Ovary (tissue), 9 donors: Measurements from ENCODE around the gene DBNDD2. TPM values are rescaled to one million over a fixed set of nuclear protein-coding genes. Genes with fewer than 3 reads are reported as not detected.
A peak's percentile ranks its signal among the peaks of the same experiment; 100 is the strongest.

Source experiments
- DNase-seq, 5 donors: peaks; one replicate each; pipeline ENCODE4 v3.0.0-alpha.2; 2019 to 2020
- H3K27ac ChIP-seq, 2 donors: fragments of 200-600 bp; one replicate each; pipeline versions ENCODE4 v1.5.1 to v1.8.0; 2019 to 2022
- H3K27me3 ChIP-seq: fragments of 200-600 bp; one replicate; pipeline ENCODE4 v1.8.0; 2022
- H3K36me3 ChIP-seq: fragments of 200-600 bp; sonication (generic); one replicate; pipeline ENCODE4 v1.5.1; 2019
- H3K4me1 ChIP-seq: one replicate; pipeline ENCODE4 v1.8.1; 2013; ENCODE audit warnings: mild to moderate bottlenecking, moderate library complexity; ENCODE audit not compliant: insufficient read depth
- H3K4me3 ChIP-seq: fragments of 200-600 bp; sonication (generic); one replicate; pipeline ENCODE4 v1.5.1; 2017
- H3K9me3 ChIP-seq, 2 donors: fragments of 200-600 bp in 1 of 2; sonication (generic) in 1 of 2; one replicate each; pipeline versions ENCODE4 v1.5.1 to v1.8.1; 2013 to 2019; ENCODE audit warnings: mild to moderate bottlenecking in 1 of 2, moderate library complexity in 1 of 2
- EP300 ChIP-seq: sonication (generic); formaldehyde crosslinking; IDR thresholded peaks from one replicate; pipeline ENCODE4 v1.6.1; 2017; ENCODE audit warnings: antibody characterized with exemption
- POLR2A ChIP-seq: fragments of 450-650 bp; IDR thresholded peaks from one replicate; pipeline ENCODE4 v1.6.1; 2017; ENCODE audit warnings: antibody characterized with exemption, mild to moderate bottlenecking, moderate library complexity
- WGBS, 3 donors: extraction: QIAGEN DNeasy Blood & Tissue Kit in 1 of 3; methylation state at CpG; one replicate each; pipeline versions ENCODE4 v1.1.5 to v1.1.7; 2013 to 2017; 5-methylcytosine and 5-hydroxymethylcytosine counted together
- intact Hi-C, 4 donors: fragments of 100-400 bp; cut with DNase I; formaldehyde crosslinking; loops; one replicate each; pipeline versions ENCODE4 v1.11.0 to v1.15.1; 2022 to 2023
- polyA plus RNA-seq, 2 donors: library from polyadenylated mRNA; stranded (reverse); fragments of 200-250 nt in 1 of 2; fragments of 350-450 nt in 1 of 2; fragmentation: Illumina TruSeq in 1 of 2; extraction: RNeasy Lipid Tissue Mini Kit (QIAGEN cat#74804) in 1 of 2; gene quantifications; one replicate each; pipeline ENCODE4 v1.2.3, GENCODE V29; 2013 to 2014
- total RNA-seq, 7 donors: library from RNA; depleted of rRNA in 2 of 7; stranded (reverse); fragments of >200 nt in 2 of 7; fragmentation: NEBNext Ultra II Directional in 3 of 7; extraction: Animal tissue kit (Norgen Biotek cat#: 25700) in 3 of 7; gene quantifications; one replicate each; pipeline versions ENCODE4 v1.1.0 to v1.2.4, GENCODE V29; 2016 to 2023
- TF ChIP-seq, protein P1 (sequence below), 3 donors: fragments of 450-650 bp in 2 of 3; fragments of 200-600 bp in 1 of 3; IDR thresholded peaks; one replicate each; pipeline versions ENCODE4 v1.5.1 to v1.8.0; 2016 to 2022; ENCODE audit warnings: antibody characterized with exemption in 3 of 3, mild to moderate bottlenecking in 1 of 3
- donor health status: DM: no; HTN: no; CAD: no; lungs with moderate emphysema.
- donor health status: DM: no; HTN: no; CAD: no.
- donor health status: Bipolar disorder and iron deficiency.
- donor health status: DM: yes; HTN: yes; CAD: no.
- donor health status: DM: no; HTN: no; CAD: no.
- donor health status: DM: yes; HTN: yes; CAD: no.

The DBNDD2 gene
- total and polyA plus RNA-seq, 9 donors, result 18.4 to 63.2 (median 32.0) TPM

DNA sequence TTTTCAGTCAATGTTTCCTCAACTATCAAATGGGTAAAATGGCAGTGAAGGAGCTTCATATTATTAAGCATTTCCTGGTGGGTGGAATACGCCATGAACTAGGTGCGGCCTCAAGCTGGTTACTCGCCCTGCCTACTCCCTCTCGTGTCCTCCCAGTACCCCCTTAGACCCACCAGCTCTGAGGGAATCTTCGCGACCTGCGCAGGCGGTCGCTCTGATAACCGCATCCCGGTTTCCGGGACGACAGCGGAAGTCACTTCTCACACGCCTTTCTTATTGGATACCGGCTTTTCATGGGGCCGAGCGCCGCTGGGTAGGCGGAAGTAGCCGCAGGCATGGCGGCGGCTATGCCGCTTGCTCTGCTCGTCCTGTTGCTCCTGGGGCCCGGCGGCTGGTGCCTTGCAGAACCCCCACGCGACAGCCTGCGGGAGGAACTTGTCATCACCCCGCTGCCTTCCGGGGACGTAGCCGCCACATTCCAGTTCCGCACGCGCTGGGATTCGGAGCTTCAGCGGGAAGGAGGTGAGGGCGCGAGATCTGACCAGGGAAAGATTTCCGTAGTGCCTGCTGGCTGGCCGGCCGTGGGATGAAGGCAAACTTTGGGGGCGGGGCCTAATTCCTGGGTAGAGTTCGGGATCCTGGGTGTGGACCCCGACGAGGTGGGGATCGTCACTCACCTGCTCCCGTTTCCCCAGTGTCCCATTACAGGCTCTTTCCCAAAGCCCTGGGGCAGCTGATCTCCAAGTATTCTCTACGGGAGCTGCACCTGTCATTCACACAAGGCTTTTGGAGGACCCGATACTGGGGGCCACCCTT lies 7.9 kb downstream of the DBNDD2 start, which contains the start of gene PIGT:
PIGT (plus strand) TSS at position 320 of the 816 bp plus-strand sequence; CDS start at position 336, 16 bp downstream.
- TF ChIP-seq EP300 (no peak), POLR2A (peak; percentile 69)
- TF ChIP-seq, protein P1, sequence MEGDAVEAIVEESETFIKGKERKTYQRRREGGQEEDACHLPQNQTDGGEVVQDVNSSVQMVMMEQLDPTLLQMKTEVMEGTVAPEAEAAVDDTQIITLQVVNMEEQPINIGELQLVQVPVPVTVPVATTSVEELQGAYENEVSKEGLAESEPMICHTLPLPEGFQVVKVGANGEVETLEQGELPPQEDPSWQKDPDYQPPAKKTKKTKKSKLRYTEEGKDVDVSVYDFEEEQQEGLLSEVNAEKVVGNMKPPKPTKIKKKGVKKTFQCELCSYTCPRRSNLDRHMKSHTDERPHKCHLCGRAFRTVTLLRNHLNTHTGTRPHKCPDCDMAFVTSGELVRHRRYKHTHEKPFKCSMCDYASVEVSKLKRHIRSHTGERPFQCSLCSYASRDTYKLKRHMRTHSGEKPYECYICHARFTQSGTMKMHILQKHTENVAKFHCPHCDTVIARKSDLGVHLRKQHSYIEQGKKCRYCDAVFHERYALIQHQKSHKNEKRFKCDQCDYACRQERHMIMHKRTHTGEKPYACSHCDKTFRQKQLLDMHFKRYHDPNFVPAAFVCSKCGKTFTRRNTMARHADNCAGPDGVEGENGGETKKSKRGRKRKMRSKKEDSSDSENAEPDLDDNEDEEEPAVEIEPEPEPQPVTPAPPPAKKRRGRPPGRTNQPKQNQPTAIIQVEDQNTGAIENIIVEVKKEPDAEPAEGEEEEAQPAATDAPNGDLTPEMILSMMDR (IDR thresholded peaks at IDR 0.05), result no peak
- DNase-seq, result peak; percentile 75 to 86 (median 78)

DNA sequence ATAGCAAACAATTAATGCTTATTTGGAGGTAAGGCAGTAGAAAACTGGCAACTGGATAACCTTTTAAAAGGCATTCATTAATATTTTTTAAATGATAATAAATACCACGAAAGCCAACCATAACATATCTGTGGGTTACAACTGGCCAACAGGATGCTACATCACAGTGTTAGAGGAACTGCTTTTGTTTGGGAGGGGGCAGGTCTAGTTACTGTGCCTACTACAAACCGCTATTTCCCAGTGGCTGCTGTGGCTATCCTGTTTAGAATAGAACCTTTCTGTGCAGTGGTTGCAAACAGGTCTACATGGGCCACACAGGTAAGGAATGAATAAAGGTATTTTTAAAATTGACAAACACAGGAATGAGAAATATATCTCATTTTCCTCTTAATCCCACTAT lies 8.8 kb downstream of the DBNDD2 start:
- H3K4me1 ChIP-seq, result peaks cover 5% of the 10 kb centered on the region
- DNase-seq, result no peak
- WGBS, 3 donors, result 69 to 86% (median 71%) methylated on average over 2 of the region's 2 CpGs
- H3K9me3 ChIP-seq, result no peaks in the 10 kb centered on the region
- intact Hi-C loops, result loop anchor here in 1 of 4 donors (5.0 to 10.0 kb wide), 2 partner anchors 45 to 772 kb away; no protein-coding TSS in a partner anchor
- peak overlapping the region; percentile 95 for H3K4me3 ChIP-seq
- H3K27ac ChIP-seq, result no peak overlapping the region
- no peaks in the 10 kb centered on the region for H3K27me3 ChIP-seq
- no peaks in the 10 kb centered on the region for H3K36me3 ChIP-seq
- no peak for TF ChIP-seq POLR2A
- TF ChIP-seq EP300, result no peak
- TF ChIP-seq, protein P1 (IDR thresholded peaks at IDR 0.05), result no peak

More for the DNA sequence above, 7.9 kb downstream of the DBNDD2 start, which contains the start of gene PIGT:
- Histone ChIP-seq H3K27ac (peak within 1 kb of the TSS; percentile 41 to 46), H3K27me3 (no peaks in the 10 kb centered on the region), H3K4me3 (peak within 1 kb of the TSS; percentile 95), H3K9me3 (no peaks in the 10 kb centered on the region), H3K4me1 (peaks cover 5% of the 10 kb centered on the region), H3K36me3 (no peaks in the 10 kb centered on the region)
- 0 to 1% (median 0%) methylated on average over 51 to 52 of the region's 52 CpGs for WGBS, 3 donors
- intact Hi-C loops, result loop anchor here in 1 of 4 donors (5.0 to 10.0 kb wide), 2 partner anchors 44 to 771 kb away; no protein-coding TSS in a partner anchor

DNA sequence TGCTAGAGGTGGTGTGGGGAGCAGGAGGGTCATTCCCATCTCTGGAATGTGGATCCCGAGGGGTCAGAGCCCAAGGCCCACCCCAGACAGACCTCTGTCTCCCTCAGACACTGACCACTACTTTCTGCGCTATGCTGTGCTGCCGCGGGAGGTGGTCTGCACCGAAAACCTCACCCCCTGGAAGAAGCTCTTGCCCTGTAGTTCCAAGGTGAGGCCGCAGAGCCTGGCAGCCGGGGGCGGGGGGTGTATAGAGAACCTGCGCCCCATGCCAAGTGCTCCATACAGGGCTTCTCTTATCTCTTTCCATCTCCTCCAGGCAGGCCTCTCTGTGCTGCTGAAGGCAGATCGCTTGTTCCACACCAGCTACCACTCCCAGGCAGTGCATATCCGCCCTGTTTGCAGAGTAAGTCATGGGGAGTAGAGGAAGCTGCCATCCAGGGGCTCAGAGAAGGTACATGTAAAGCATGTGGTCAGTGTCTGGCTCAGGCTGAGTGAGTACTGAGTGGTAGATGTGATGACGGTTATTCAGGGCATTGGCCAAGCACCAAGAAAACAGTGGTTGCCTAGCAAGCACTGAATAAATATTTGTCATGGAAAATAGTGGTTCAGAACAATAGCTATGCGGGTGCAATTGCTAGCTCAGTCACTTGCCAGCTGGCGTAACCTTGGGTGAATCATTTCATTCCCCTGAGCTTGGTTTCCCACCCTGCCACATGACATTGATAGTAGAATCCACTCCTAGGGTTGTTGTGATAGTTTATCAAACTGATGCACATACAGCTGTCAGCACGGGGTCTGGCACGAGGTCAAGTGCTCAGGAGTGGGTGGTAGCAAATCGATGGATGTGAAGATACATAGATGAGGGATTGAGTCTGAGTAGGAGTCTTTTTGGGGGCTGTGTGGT lies 11.4 kb downstream of the DBNDD2 start:
- DNase-seq, result peak in 1 of 5 donors; percentile 38
- intact Hi-C loops, result loop anchor here in 2 of 4 donors (5.0 to 10.0 kb wide), 3 partner anchors 45 to 775 kb away; partner anchors contain the start of gene TP53TG5 (in 1 of the 2)
- H3K27ac ChIP-seq, result no peak overlapping the region

More for the DNA sequence above, 11.4 kb downstream of the DBNDD2 start:
- Histone ChIP-seq H3K4me3 (no peak overlapping the region), H3K9me3 (no peaks in the 10 kb centered on the region), H3K27me3 (no peaks in the 10 kb centered on the region), H3K36me3 (no peaks in the 10 kb centered on the region), H3K4me1 (peaks cover 5% of the 10 kb centered on the region)
- TF ChIP-seq POLR2A, result no peak
- TF ChIP-seq, protein P1 (IDR thresholded peaks at IDR 0.05), result no peak
- no peak for TF ChIP-seq EP300
- WGBS, 3 donors, result 78 to 81% (median 78%) methylated on average over 17 of the region's 17 CpGs
